GM19467 (cell line): ENCODE measurements around the gene TTC29.
"Not testable (repeated sequence)": the region's sequence is repeated elsewhere in the genome, so short reads cannot be mapped to it uniquely, and the experiment has no call there.

ENCODE experiments used
- ATAC-seq: cut with Tn5 transposase; IDR thresholded peaks from one replicate; pipeline ENCODE4 v1.9.1; 2021; ENCODE audit warnings: mild to moderate bottlenecking, moderate library complexity; ENCODE audit not compliant: unreplicated experiment

The TTC29 gene

GRCh38 chr4:146883070-146883469 lies 62.6 kb downstream of the TTC29 start:
- ATAC-seq, result no peak

GRCh38 chr4:146857298-146857697 lies 88.4 kb downstream of the TTC29 start:
- no peak for ATAC-seq

- ATAC-seq, result no peak
Observed at GRCh38 chr4:146855761-146856160, 89.9 kb downstream of the TTC29 start.

GRCh38 chr4:146852360-146852759 lies 93.3 kb downstream of the TTC29 start:
- ATAC-seq, result no peak

- ATAC-seq, result no peak
Observed at GRCh38 chr4:146847345-146847744, 98.3 kb downstream of the TTC29 start.

GRCh38 chr4:146846882-146847281 lies 98.8 kb downstream of the TTC29 start:
- ATAC-seq, result no peak

GRCh38 chr4:146844761-146845160 lies 100.9 kb downstream of the TTC29 start:
- no peak for ATAC-seq

GRCh38 chr4:146842876-146843275 lies 102.8 kb downstream of the TTC29 start:
- ATAC-seq, result no peak

GRCh38 chr4:146840731-146841130 lies 104.9 kb downstream of the TTC29 start:
- ATAC-seq, result no peak

- no peak for ATAC-seq
Observed at GRCh38 chr4:146835096-146835495, 110.6 kb downstream of the TTC29 start.

- ATAC-seq, result no peak
Observed at GRCh38 chr4:146834263-146835034, 111.2 kb downstream of the TTC29 start.

- ATAC-seq, result no peak
Observed at GRCh38 chr4:146833530-146833929, 112.1 kb downstream of the TTC29 start.

GRCh38 chr4:146822980-146823379 lies 122.7 kb downstream of the TTC29 start:
- not testable (repeated sequence) for ATAC-seq

- ATAC-seq, result no peak
Observed at GRCh38 chr4:146814750-146815149, 130.9 kb downstream of the TTC29 start.

GRCh38 chr4:146795711-146796110 lies 150.0 kb downstream of the TTC29 start:
- no peak for ATAC-seq

- no peak for ATAC-seq
Observed at GRCh38 chr4:146793727-146794126, 151.9 kb downstream of the TTC29 start.

GRCh38 chr4:146791439-146791838 lies 154.2 kb downstream of the TTC29 start:
- no peak for ATAC-seq

GRCh38 chr4:146790515-146790914 lies 155.1 kb downstream of the TTC29 start:
- ATAC-seq, result no peak

- no peak for ATAC-seq
Observed at GRCh38 chr4:146787731-146788130, 157.9 kb downstream of the TTC29 start.

GRCh38 chr4:146776691-146777090 lies 169.0 kb downstream of the TTC29 start:
- no peak for ATAC-seq

- no peak for ATAC-seq
Observed at GRCh38 chr4:146763560-146763959, 182.1 kb downstream of the TTC29 start.

- no peak for ATAC-seq
Observed at GRCh38 chr4:146762016-146762415, 183.6 kb downstream of the TTC29 start.

- no peak for ATAC-seq
Observed at GRCh38 chr4:146742416-146742815, 203.2 kb downstream of the TTC29 start.
